Adrenal gland (tissue), 5 donors: ENCODE measurements around the gene ABLIM1.

ENCODE experiments used
- CTCF ChIP-seq, 6 experiments: fragments of 450-650 bp in 4 of 6; fragments of 200-600 bp in 2 of 6; sonication (generic) in 1 of 6; IDR thresholded peaks; 1 replicate in 5 of 6; 2 replicates in 1 of 6; pipeline versions ENCODE4 v1.5.1 to v1.8.0; 2016 to 2021; ENCODE audit warnings: antibody characterized with exemption in 6 of 6, mild to moderate bottlenecking in 2 of 6, moderate library complexity in 1 of 6
- POLR2A ChIP-seq, 2 donors: fragments of 450-650 bp; IDR thresholded peaks; one replicate each; pipeline ENCODE4 v1.6.1; 2017; ENCODE audit warnings: antibody characterized with exemption in 2 of 2, mild to moderate bottlenecking in 2 of 2, moderate library complexity in 1 of 2
- donor health status: DM: no; HTN: no; CAD: no.

DNA sequence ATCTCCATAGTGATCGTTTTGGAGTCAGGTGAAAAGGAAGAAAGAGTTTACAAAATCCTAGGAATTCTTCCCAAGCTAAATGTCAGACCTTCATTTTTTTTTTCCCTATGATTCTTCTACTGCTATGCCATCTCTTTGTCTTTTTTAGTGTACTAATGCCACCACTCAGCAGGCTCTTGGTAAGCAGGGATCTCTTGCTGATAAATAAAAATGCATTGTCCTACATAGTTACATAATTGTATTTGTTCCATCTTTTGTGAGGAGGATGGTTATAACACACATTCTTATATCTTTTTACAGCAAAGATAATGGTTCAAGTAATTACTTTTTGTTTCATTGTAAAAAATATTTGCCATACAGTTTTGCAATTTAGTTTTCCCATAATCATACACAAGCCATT lies 217.0 kb downstream of the ABLIM1 start:
- TF ChIP-seq POLR2A (IDR thresholded peaks at IDR 0.05) (no peak), CTCF (IDR thresholded peaks at IDR 0.05) (no peak)
